ENCODE data around the gene LIPM.

GRCh38 chr10:88759366-88760101 is 43.0 kb upstream of the LIPM start, which contains the start of gene LIPN:
- TF ChIP-seq ZNF174 (tag by site-specific recombination; IDR thresholded peaks at IDR 0.05): no peak
- TF ChIP-seq CTCF (tag by site-specific recombination; IDR thresholded peaks at IDR 0.05): no peak
- no peak for TF ChIP-seq ZNF624 (tag by site-specific recombination; IDR thresholded peaks at IDR 0.05)
- TF ChIP-seq ZNF610 (tag by site-specific recombination; IDR thresholded peaks at IDR 0.05; ENCODE audit: borderline replicate concordance): no peak
- TF ChIP-seq PRDM6 (tag by site-specific recombination; IDR thresholded peaks at IDR 0.05): no peak
- TF ChIP-seq, protein P1, sequence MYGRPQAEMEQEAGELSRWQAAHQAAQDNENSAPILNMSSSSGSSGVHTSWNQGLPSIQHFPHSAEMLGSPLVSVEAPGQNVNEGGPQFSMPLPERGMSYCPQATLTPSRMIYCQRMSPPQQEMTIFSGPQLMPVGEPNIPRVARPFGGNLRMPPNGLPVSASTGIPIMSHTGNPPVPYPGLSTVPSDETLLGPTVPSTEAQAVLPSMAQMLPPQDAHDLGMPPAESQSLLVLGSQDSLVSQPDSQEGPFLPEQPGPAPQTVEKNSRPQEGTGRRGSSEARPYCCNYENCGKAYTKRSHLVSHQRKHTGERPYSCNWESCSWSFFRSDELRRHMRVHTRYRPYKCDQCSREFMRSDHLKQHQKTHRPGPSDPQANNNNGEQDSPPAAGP (tag by site-specific recombination; IDR thresholded peaks at IDR 0.05): no peak
- no peak for TF ChIP-seq TCF7L2 (IDR thresholded peaks at IDR 0.05; ENCODE audit: borderline replicate concordance, low read depth, low read length)
- no peak for TF ChIP-seq ZEB2 (tag by site-specific recombination; IDR thresholded peaks at IDR 0.05)
- no peak for TF ChIP-seq YY1 (tag by site-specific recombination; IDR thresholded peaks at IDR 0.05)

Data from HEK293 (cell line).